ENCODE measurements around the gene ABHD16A.

Gene ABHD16A

GRCh38 chr6:31651602-31652191, 51.4 kb downstream of the ABHD16A start:
- H3K4me3 ChIP-seq (ENCODE audit: low read depth, low read length), result peak overlapping the region; percentile 87
- in situ Hi-C loops (cut with HindIII; ENCODE audit: low pct_ligation_motif_present, low sequenced_read_pairs), result no loop called here
- TF ChIP-seq, protein P1, sequence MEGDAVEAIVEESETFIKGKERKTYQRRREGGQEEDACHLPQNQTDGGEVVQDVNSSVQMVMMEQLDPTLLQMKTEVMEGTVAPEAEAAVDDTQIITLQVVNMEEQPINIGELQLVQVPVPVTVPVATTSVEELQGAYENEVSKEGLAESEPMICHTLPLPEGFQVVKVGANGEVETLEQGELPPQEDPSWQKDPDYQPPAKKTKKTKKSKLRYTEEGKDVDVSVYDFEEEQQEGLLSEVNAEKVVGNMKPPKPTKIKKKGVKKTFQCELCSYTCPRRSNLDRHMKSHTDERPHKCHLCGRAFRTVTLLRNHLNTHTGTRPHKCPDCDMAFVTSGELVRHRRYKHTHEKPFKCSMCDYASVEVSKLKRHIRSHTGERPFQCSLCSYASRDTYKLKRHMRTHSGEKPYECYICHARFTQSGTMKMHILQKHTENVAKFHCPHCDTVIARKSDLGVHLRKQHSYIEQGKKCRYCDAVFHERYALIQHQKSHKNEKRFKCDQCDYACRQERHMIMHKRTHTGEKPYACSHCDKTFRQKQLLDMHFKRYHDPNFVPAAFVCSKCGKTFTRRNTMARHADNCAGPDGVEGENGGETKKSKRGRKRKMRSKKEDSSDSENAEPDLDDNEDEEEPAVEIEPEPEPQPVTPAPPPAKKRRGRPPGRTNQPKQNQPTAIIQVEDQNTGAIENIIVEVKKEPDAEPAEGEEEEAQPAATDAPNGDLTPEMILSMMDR (IDR thresholded peaks at IDR 0.05; ENCODE audit: low read depth, low read length, missing control alignments), result no peak

GRCh38 chr6:31645325-31645724, 57.8 kb downstream of the ABHD16A start:
- in situ Hi-C loops (cut with HindIII; ENCODE audit: low pct_ligation_motif_present, low sequenced_read_pairs), result no loop called here
- TF ChIP-seq, protein P1 (IDR thresholded peaks at IDR 0.05; ENCODE audit: low read depth, low read length, missing control alignments), result no peak
- DNase-seq, result no peak
- no peak overlapping the region for H3K4me3 ChIP-seq (ENCODE audit: low read depth, low read length)
- no peak overlapping the region for H3K27ac ChIP-seq
- no peaks in the 10 kb centered on the region for H3K27me3 ChIP-seq (replicated peaks)
- H3K36me3 ChIP-seq (replicated peaks), result peaks cover 78% of the 10 kb centered on the region

More at GRCh38 chr6:31651602-31652191, 51.4 kb downstream of the ABHD16A start:
- DNase-seq, result peak; percentile 79
- peak overlapping the region; percentile 98 for H3K27ac ChIP-seq
- H3K27me3 ChIP-seq (replicated peaks), result no peaks in the 10 kb centered on the region
- peaks cover 28% of the 10 kb centered on the region for H3K36me3 ChIP-seq (replicated peaks)

GRCh38 chr6:31643818-31644454, 59.2 kb downstream of the ABHD16A start:
- no peak overlapping the region for H3K27ac ChIP-seq
- H3K4me3 ChIP-seq (ENCODE audit: low read depth, low read length), result no peak overlapping the region
- no peak for DNase-seq
- no peaks in the 10 kb centered on the region for H3K27me3 ChIP-seq (replicated peaks)
- TF ChIP-seq, protein P1 (IDR thresholded peaks at IDR 0.05; ENCODE audit: low read depth, low read length, missing control alignments), result no peak
- H3K36me3 ChIP-seq (replicated peaks), result peaks cover 81% of the 10 kb centered on the region
- in situ Hi-C loops (cut with HindIII; ENCODE audit: low pct_ligation_motif_present, low sequenced_read_pairs), result no loop called here

- TF ChIP-seq, protein P1 (IDR thresholded peaks at IDR 0.05; ENCODE audit: low read depth, low read length, missing control alignments), result no peak
- peaks cover 79% of the 10 kb centered on the region for H3K36me3 ChIP-seq (replicated peaks)
- no peak overlapping the region for H3K4me3 ChIP-seq (ENCODE audit: low read depth, low read length)
- no peak for DNase-seq
- in situ Hi-C loops (cut with HindIII; ENCODE audit: low pct_ligation_motif_present, low sequenced_read_pairs), result no loop called here
- H3K27me3 ChIP-seq (replicated peaks), result no peaks in the 10 kb centered on the region
- H3K27ac ChIP-seq, result no peak overlapping the region
Measured at GRCh38 chr6:31642798-31643570, 60.1 kb downstream of the ABHD16A start.

GRCh38 chr6:31641370-31641769, 61.8 kb downstream of the ABHD16A start:
- Histone ChIP-seq H3K27ac (no peak overlapping the region), H3K36me3 (replicated peaks) (peaks cover 80% of the 10 kb centered on the region), H3K4me3 (ENCODE audit: low read depth, low read length) (no peak overlapping the region), H3K27me3 (replicated peaks) (no peaks in the 10 kb centered on the region)
- DNase-seq, result no peak
- TF ChIP-seq, protein P1 (IDR thresholded peaks at IDR 0.05; ENCODE audit: low read depth, low read length, missing control alignments), result no peak
- in situ Hi-C loops (cut with HindIII; ENCODE audit: low pct_ligation_motif_present, low sequenced_read_pairs), result no loop called here
